Stomach (tissue), 4 donors: ENCODE data around the gene MYO16.

Source experiments
- CTCF ChIP-seq, 7 experiments: fragments of 450-650 bp in 4 of 7; fragments of 200-600 bp in 3 of 7; sonication (generic) in 3 of 7; IDR thresholded peaks; one replicate each; pipeline ENCODE4 v1.5.1; 2016 to 2019; ENCODE audit warnings: antibody characterized with exemption in 7 of 7, control low read depth in 2 of 7, mild to moderate bottlenecking in 1 of 7
- POLR2AphosphoS5 ChIP-seq, 3 donors: sonication (generic); formaldehyde crosslinking; IDR thresholded peaks; one replicate each; pipeline ENCODE4 v1.6.1; 2016; ENCODE audit warnings: antibody characterized with exemption in 3 of 3

- TF ChIP-seq CTCF (IDR thresholded peaks at IDR 0.05) (no peak), POLR2AphosphoS5 (IDR thresholded peaks at IDR 0.05) (no peak)
These were observed 537.4 kb downstream of the MYO16 start for GRCh38 chr13:109166804-109167203.
